Kidney epithelial cell (primary cell): ENCODE measurements around the gene RNF144B. TPM values are rescaled to one million over a fixed set of nuclear protein-coding genes. Genes with fewer than 3 reads are reported as not detected.

Source experiments
- DNase-seq: peaks from one replicate; pipeline ENCODE4 v3.0.0-alpha.2; 2010; ENCODE audit warnings: low read depth
- H3K27me3 ChIP-seq: 2 replicates; pipeline ENCODE4 v1.6.0; 2011; ENCODE audit warnings: low read length; ENCODE audit not compliant: control insufficient read depth, insufficient read depth
- H3K36me3 ChIP-seq: 2 replicates; pipeline ENCODE4 v1.5.1; 2011; ENCODE audit warnings: low read length; ENCODE audit not compliant: control insufficient read depth, insufficient read depth
- H3K4me3 ChIP-seq: 2 replicates; pipeline ENCODE4 v1.5.1; 2011; ENCODE audit warnings: low read depth, mild to moderate bottlenecking, control low read depth, low read length
- CTCF ChIP-seq: IDR thresholded peaks from 2 replicates; pipeline ENCODE4 v1.5.1; 2011; ENCODE audit warnings: mild to moderate bottlenecking, moderate library complexity, low read length, control low read depth, inconsistent platforms; ENCODE audit not compliant: insufficient read depth, poor library complexity, severe bottlenecking
- total RNA-seq: library from RNA; depleted of rRNA; stranded (reverse); fragments of >200 nt; gene quantifications from 2 replicates; pipeline ENCODE4 v1.2.3, GENCODE V29; 2015

Gene RNF144B
- total RNA-seq, 1 donor from 2014 or later = 13.2 TPM

GRCh38 chr6:18515767-18516166 lies 128.6 kb downstream of the RNF144B start:
- no peak for TF ChIP-seq CTCF
- no peak for DNase-seq
- Histone ChIP-seq H3K36me3 (no peaks in the 10 kb centered on the region), H3K4me3 (no peak overlapping the region), H3K27me3 (no peaks in the 10 kb centered on the region)

Other genes starting within 250 kb of the RNF144B start
- gene TPMT, start 232.3 kb upstream of the RNF144B start, total RNA-seq = 12.4 and 14.9 TPM in 2 replicates
- 22.9 and 24.3 TPM in 2 replicates for gene KDM1B, start 231.9 kb upstream of the RNF144B start, total RNA-seq
- gene DEK, start 122.8 kb upstream of the RNF144B start, total RNA-seq = 65.9 and 89.4 TPM in 2 replicates